ENCODE measurements around the gene SGCD.

GRCh38 chr5:156667616-156668015 lies 340.7 kb downstream of the SGCD start:
- TF ChIP-seq CTCF (IDR thresholded peaks at IDR 0.05 in 8 of 11, conservative IDR thresholded peaks at IDR 0.05 in 3 of 11) (no peak), POLR2A (IDR thresholded peaks at IDR 0.05) (no peak)

Data from spleen (tissue), 7 donors.